ENCODE data around the gene AFF1.

DNA sequence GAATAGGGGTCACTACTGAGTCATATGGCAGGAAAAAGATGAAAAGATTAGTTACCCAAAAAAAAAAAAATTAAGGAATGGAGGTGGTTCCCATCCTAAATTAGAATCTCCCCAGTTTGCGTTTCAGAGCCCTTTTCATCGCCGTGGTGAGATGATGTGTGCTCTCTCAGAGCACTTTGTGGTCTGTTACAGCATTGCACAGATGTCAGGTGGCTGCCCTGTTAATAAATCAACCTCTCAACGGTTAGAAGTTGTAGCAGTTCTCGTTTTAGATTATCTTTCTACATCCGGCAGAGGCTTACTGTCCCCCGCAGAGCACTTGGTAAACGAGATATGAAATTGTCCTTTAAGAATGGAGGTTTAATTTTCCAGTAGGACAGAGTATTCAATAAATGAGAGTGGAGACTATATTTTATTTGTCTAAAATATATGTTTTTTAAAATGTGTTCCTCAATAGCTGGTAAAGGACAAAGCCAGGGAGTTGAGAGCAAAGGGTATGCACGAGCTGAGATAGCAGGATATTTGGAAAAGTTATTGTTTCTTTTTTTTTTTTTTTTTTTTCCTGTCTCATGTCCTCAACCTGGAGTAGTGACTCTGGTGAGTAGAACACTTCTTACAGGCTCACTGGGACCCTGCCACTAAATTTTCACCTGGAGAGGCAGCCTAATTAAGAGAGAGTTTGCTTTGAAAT lies 26.9 kb downstream of the AFF1 start:
- TF ChIP-seq, protein P1, sequence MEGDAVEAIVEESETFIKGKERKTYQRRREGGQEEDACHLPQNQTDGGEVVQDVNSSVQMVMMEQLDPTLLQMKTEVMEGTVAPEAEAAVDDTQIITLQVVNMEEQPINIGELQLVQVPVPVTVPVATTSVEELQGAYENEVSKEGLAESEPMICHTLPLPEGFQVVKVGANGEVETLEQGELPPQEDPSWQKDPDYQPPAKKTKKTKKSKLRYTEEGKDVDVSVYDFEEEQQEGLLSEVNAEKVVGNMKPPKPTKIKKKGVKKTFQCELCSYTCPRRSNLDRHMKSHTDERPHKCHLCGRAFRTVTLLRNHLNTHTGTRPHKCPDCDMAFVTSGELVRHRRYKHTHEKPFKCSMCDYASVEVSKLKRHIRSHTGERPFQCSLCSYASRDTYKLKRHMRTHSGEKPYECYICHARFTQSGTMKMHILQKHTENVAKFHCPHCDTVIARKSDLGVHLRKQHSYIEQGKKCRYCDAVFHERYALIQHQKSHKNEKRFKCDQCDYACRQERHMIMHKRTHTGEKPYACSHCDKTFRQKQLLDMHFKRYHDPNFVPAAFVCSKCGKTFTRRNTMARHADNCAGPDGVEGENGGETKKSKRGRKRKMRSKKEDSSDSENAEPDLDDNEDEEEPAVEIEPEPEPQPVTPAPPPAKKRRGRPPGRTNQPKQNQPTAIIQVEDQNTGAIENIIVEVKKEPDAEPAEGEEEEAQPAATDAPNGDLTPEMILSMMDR (conservative IDR thresholded peaks at IDR 0.05; ENCODE audit: low read length) = no peak
- no peak for TF ChIP-seq EZH2phosphoT487 (IDR thresholded peaks at IDR 0.05; ENCODE audit: borderline replicate concordance, low read depth, low read length)
